HepG2 (cell line): ENCODE results near the gene BTF3L4. TPM values are rescaled to one million over a fixed set of nuclear protein-coding genes. Genes with fewer than 3 reads are reported as not detected.

ENCODE experiments used
- FOSL2 ChIP-seq: sonication (generic); formaldehyde crosslinking; IDR thresholded peaks from 2 replicates; pipeline ENCODE4 v1.4.0; 2020; ENCODE audit warnings: missing genetic modification reagents
- FOXP4 ChIP-seq: sonication (generic); formaldehyde crosslinking; IDR thresholded peaks from 2 replicates; pipeline ENCODE4 v1.4.0; 2020; ENCODE audit warnings: missing genetic modification reagents
- HNRNPK ChIP-seq: fragments of 200-400 bp; formaldehyde crosslinking; IDR thresholded peaks from 2 replicates; pipeline ENCODE4 v1.6.1; 2018; ENCODE audit warnings: low read length, low read depth, moderate library complexity, mild to moderate bottlenecking; ENCODE audit not compliant: poor library complexity, severe bottlenecking
- ISX ChIP-seq: sonication (generic); formaldehyde crosslinking; conservative IDR thresholded peaks from 2 replicates; pipeline ENCODE4 v1.5.0; 2020; ENCODE audit warnings: missing genetic modification reagents
- KMT2A ChIP-seq: sonication (generic); formaldehyde crosslinking; IDR thresholded peaks from 2 replicates; pipeline ENCODE4 v1.4.0; 2020; ENCODE audit warnings: missing genetic modification reagents
- MEIS1 ChIP-seq: sonication (generic); formaldehyde crosslinking; IDR thresholded peaks from 2 replicates; pipeline ENCODE4 v1.9.0; 2021; ENCODE audit warnings: mild to moderate bottlenecking, missing genetic modification reagents, moderate library complexity, borderline replicate concordance
- MTA3 ChIP-seq: sonication (generic); formaldehyde crosslinking; IDR thresholded peaks from 2 replicates; pipeline ENCODE4 v1.4.0; 2020; ENCODE audit warnings: missing genetic modification reagents
- NBN ChIP-seq: fragments of 450-650 bp; conservative IDR thresholded peaks from 2 replicates; pipeline ENCODE4 v1.6.1; 2017
- RNF2 ChIP-seq: fragments of 450-650 bp; conservative IDR thresholded peaks from 2 replicates; pipeline ENCODE4 v1.6.1; 2016; ENCODE audit warnings: low read depth
- SMC3 ChIP-seq: IDR thresholded peaks from 2 replicates; pipeline ENCODE4 v1.6.1; 2011; ENCODE audit warnings: low read length, improper control_type of control experiment
- SOX6 ChIP-seq, 2 experiments: fragments of 450-650 bp in 1 of 2; sonication (generic) in 1 of 2; formaldehyde crosslinking in 1 of 2; IDR thresholded peaks; 2 replicates each; pipeline versions ENCODE4 v1.4.0 to v1.6.1; 2017 to 2020; ENCODE audit warnings: antibody characterized with exemption in 1 of 2, mild to moderate bottlenecking in 1 of 2, missing genetic modification reagents in 1 of 2
- SRY ChIP-seq: sonication (generic); formaldehyde crosslinking; IDR thresholded peaks from 2 replicates; pipeline ENCODE4 v1.8.0; 2022; ENCODE audit warnings: mild to moderate bottlenecking, missing genetic modification reagents
- STAT5B ChIP-seq: sonication (generic); formaldehyde crosslinking; IDR thresholded peaks from 2 replicates; pipeline ENCODE4 v1.4.0; 2020; ENCODE audit warnings: missing genetic modification reagents
- THAP8 ChIP-seq: sonication (generic); formaldehyde crosslinking; IDR thresholded peaks from 2 replicates; pipeline ENCODE4 v1.5.1; 2020; ENCODE audit warnings: missing genetic modification reagents, mild to moderate bottlenecking, borderline replicate concordance
- ZBTB7B ChIP-seq: sonication (generic); formaldehyde crosslinking; IDR thresholded peaks from 2 replicates; pipeline ENCODE4 v1.4.0; 2020; ENCODE audit warnings: missing genetic modification reagents
- ZBTB8A ChIP-seq: sonication (generic); formaldehyde crosslinking; IDR thresholded peaks from 2 replicates; pipeline ENCODE4 v1.4.0; 2020; ENCODE audit warnings: mild to moderate bottlenecking, low read depth, missing genetic modification reagents, borderline replicate concordance
- ZNF207 ChIP-seq: fragments of 450-650 bp; IDR thresholded peaks from 2 replicates; pipeline ENCODE4 v1.6.1; 2016; ENCODE audit warnings: antibody characterized with exemption, borderline replicate concordance
- ZNF441 ChIP-seq: sonication (generic); formaldehyde crosslinking; IDR thresholded peaks from 2 replicates; pipeline ENCODE4 v1.7.0; 2021; ENCODE audit warnings: missing genetic modification reagents, borderline replicate concordance
- ZNF543 ChIP-seq: sonication (generic); formaldehyde crosslinking; IDR thresholded peaks from 2 replicates; pipeline ENCODE4 v1.4.0; 2020; ENCODE audit warnings: mild to moderate bottlenecking, missing genetic modification reagents
- ZNF589 ChIP-seq: sonication (generic); formaldehyde crosslinking; conservative IDR thresholded peaks from 2 replicates; pipeline ENCODE4 v1.8.0; 2022; ENCODE audit warnings: mild to moderate bottlenecking, moderate library complexity, missing genetic modification reagents
- ZNF770 ChIP-seq: sonication (generic); formaldehyde crosslinking; IDR thresholded peaks from 2 replicates; pipeline ENCODE4 v1.5.0; 2020; ENCODE audit warnings: mild to moderate bottlenecking, missing genetic modification reagents
- ZNF850 ChIP-seq: sonication (generic); formaldehyde crosslinking; conservative IDR thresholded peaks from 2 replicates; pipeline ENCODE4 v1.9.0; 2021; ENCODE audit warnings: mild to moderate bottlenecking, missing genetic modification reagents
- polyA plus RNA-seq, 8 experiments: library from polyadenylated mRNA; depleted of rRNA in 3 of 8; stranded (reverse) in 7 of 8; unstranded in 1 of 8; fragments of >200 nt; fragmentation: Illumina TruSeq in 4 of 8; extraction: Trizol in 4 of 8; gene quantifications; 2 replicates each; pipeline versions ENCODE4 v1.2.1 to v1.2.3, GENCODE V29; 2011 to 2016; ENCODE audit warnings: low read depth in 4 of 8, missing spikeins in 1 of 8, mixed read lengths in 1 of 8; ENCODE audit not compliant: insufficient read depth in 1 of 8
- total RNA-seq, 5 experiments: library from RNA; depleted of rRNA; stranded (reverse); fragments of >200 nt; fragmentation: Illumina TruSeq; extraction: Trizol; gene quantifications; 2 replicates each; pipeline ENCODE4 v1.2.3, GENCODE V29; 2016; ENCODE audit warnings: low read depth in 1 of 5
- TF ChIP-seq, protein P1 (sequence below): sonication (generic); formaldehyde crosslinking; IDR thresholded peaks from 2 replicates; pipeline ENCODE4 v1.4.0; 2020; ENCODE audit warnings: missing genetic modification reagents
- TF ChIP-seq, protein P2 (sequence below): sonication (generic); formaldehyde crosslinking; IDR thresholded peaks from 2 replicates; pipeline ENCODE4 v1.5.0; 2020; ENCODE audit warnings: missing genetic modification reagents

BTF3L4 gene
- total and polyA plus RNA-seq, 2 of the 13 experiments (the other 11 are each of a cell fraction or from before 2014, with no cell fraction given) = 59.0 to 74.3 TPM

- TF ChIP-seq FOSL2 (CRISPR knock-in tag) = peak; percentile 74
- no peak; the same call in 1 of the 2 replicates for TF ChIP-seq KMT2A (CRISPR knock-in tag)
- no peak for TF ChIP-seq ISX
- no peak for TF ChIP-seq ZNF589
- no peak for TF ChIP-seq THAP8 (CRISPR knock-in tag)
- TF ChIP-seq, protein P1, sequence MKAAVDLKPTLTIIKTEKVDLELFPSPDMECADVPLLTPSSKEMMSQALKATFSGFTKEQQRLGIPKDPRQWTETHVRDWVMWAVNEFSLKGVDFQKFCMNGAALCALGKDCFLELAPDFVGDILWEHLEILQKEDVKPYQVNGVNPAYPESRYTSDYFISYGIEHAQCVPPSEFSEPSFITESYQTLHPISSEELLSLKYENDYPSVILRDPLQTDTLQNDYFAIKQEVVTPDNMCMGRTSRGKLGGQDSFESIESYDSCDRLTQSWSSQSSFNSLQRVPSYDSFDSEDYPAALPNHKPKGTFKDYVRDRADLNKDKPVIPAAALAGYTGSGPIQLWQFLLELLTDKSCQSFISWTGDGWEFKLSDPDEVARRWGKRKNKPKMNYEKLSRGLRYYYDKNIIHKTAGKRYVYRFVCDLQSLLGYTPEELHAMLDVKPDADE = no peak
- no peak for TF ChIP-seq SOX6 (IDR thresholded peaks at IDR 0.05)
- peak; percentile 99 for TF ChIP-seq SOX6 (CRISPR knock-in tag; IDR thresholded peaks at IDR 0.05)
- no peak for TF ChIP-seq ZNF543 (CRISPR knock-in tag)
- no peak for TF ChIP-seq MEIS1 (CRISPR knock-in tag)
- 0 out of 2 replicates have a peak, but pooled peaks have one; percentile 3 for TF ChIP-seq SMC3
- no peak for TF ChIP-seq NBN
- no peak for TF ChIP-seq MTA3 (CRISPR knock-in tag)
- TF ChIP-seq STAT5B = no peak
- TF ChIP-seq, protein P2, sequence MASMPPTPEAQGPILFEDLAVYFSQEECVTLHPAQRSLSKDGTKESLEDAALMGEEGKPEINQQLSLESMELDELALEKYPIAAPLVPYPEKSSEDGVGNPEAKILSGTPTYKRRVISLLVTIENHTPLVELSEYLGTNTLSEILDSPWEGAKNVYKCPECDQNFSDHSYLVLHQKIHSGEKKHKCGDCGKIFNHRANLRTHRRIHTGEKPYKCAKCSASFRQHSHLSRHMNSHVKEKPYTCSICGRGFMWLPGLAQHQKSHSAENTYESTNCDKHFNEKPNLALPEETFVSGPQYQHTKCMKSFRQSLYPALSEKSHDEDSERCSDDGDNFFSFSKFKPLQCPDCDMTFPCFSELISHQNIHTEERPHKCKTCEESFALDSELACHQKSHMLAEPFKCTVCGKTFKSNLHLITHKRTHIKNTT (CRISPR knock-in tag) = no peak
- no peak for TF ChIP-seq SRY (CRISPR knock-in tag)
- TF ChIP-seq ZBTB7B (CRISPR knock-in tag) = 0 out of 2 replicates have a peak, but pooled peaks have one; percentile 64
- no peak for TF ChIP-seq ZNF850
- no peak for TF ChIP-seq ZNF770 (CRISPR knock-in tag)
- no peak for TF ChIP-seq HNRNPK
- peak; percentile 91 for TF ChIP-seq FOXP4 (CRISPR knock-in tag)
- TF ChIP-seq ZNF207 = no peak
- no peak for TF ChIP-seq RNF2
- no peak for TF ChIP-seq ZNF441 (CRISPR knock-in tag)
- TF ChIP-seq ZBTB8A (CRISPR knock-in tag) = no peak
Measured at GRCh38 chr1:52098139-52098871, 42.2 kb downstream of the BTF3L4 start (continued).
